RWPE2 (cell line): ENCODE data around the gene CORO7.

ENCODE experiments used
- ATAC-seq: fragments of 200-7000 bp; cut with Tn5 transposase; 3 replicates; pipeline ENCODE4 v1.9.1; 2021; ENCODE audit warnings: low read depth
- DNase-seq: peaks from one replicate; pipeline ENCODE4 v3.0.0-alpha.2; 2020; ENCODE audit warnings: low spot score
- H3K27ac ChIP-seq: fragments of 450-650 bp; 2 replicates; pipeline ENCODE4 v1.5.1; 2017; ENCODE audit warnings: mild to moderate bottlenecking; ENCODE audit not compliant: poor library complexity, severe bottlenecking
- H3K27me3 ChIP-seq: fragments of 250-450 bp; sonication (Bioruptor Pico); 2 replicates; pipeline ENCODE4 v1.5.1; 2021; ENCODE audit warnings: mild to moderate bottlenecking, moderate library complexity; ENCODE audit not compliant: insufficient read depth, poor library complexity, severe bottlenecking
- H3K36me3 ChIP-seq: fragments of 250-450 bp; sonication (Bioruptor Pico); 2 replicates; pipeline ENCODE4 v1.5.1; 2020; ENCODE audit warnings: low read depth, mild to moderate bottlenecking, moderate library complexity
- H3K4me1 ChIP-seq: fragments of 250-450 bp; sonication (Bioruptor Pico); 2 replicates; pipeline ENCODE4 v1.5.1; 2021; ENCODE audit warnings: mild to moderate bottlenecking, moderate library complexity; ENCODE audit not compliant: insufficient read depth, poor library complexity, severe bottlenecking
- H3K4me3 ChIP-seq: fragments of 250-450 bp; sonication (Bioruptor Pico); 2 replicates; pipeline ENCODE4 v1.5.1; 2021; ENCODE audit warnings: mild to moderate bottlenecking, moderate library complexity; ENCODE audit not compliant: severe bottlenecking
- H3K9me3 ChIP-seq: fragments of 250-450 bp; sonication (Bioruptor Pico); 2 replicates; pipeline ENCODE4 v1.5.1; 2021; ENCODE audit warnings: mild to moderate bottlenecking, moderate library complexity; ENCODE audit not compliant: severe bottlenecking
- CTCF ChIP-seq: fragments of 450-650 bp; IDR thresholded peaks from one replicate; pipeline ENCODE4 v1.5.1; 2017; ENCODE audit warnings: mild to moderate bottlenecking, moderate library complexity; ENCODE audit not compliant: poor library complexity, severe bottlenecking

Gene CORO7

GRCh38 chr16:4360538-4361021 lies 55.8 kb downstream of the CORO7 start:
- ATAC-seq = peak; percentile 59
- Histone ChIP-seq H3K36me3 (no peaks in the 10 kb centered on the region; the same call in 1 of the 2 replicates), H3K9me3 (no peaks in the 10 kb centered on the region), H3K4me3 (no peak overlapping the region), H3K27ac (no peak overlapping the region), H3K27me3 (no peaks in the 10 kb centered on the region), H3K4me1 (no peaks in the 10 kb centered on the region)
- no peak for DNase-seq
- no peak for TF ChIP-seq CTCF

GRCh38 chr16:4359914-4360313 lies 56.5 kb downstream of the CORO7 start:
- Histone ChIP-seq H3K4me3 (no peak overlapping the region), H3K36me3 (no peaks in the 10 kb centered on the region; the same call in 1 of the 2 replicates), H3K9me3 (no peaks in the 10 kb centered on the region), H3K27ac (no peak overlapping the region), H3K4me1 (no peaks in the 10 kb centered on the region), H3K27me3 (no peaks in the 10 kb centered on the region)
- ATAC-seq = no peak
- no peak for DNase-seq
- no peak for TF ChIP-seq CTCF

- ATAC-seq (peak; percentile 54; the same call in 1 of the 3 replicates), DNase-seq (no peak)
- H3K4me3 ChIP-seq = no peak overlapping the region
- H3K36me3 ChIP-seq = no peaks in the 10 kb centered on the region; the same call in 1 of the 2 replicates
- TF ChIP-seq CTCF = peak; percentile 86
- H3K27ac ChIP-seq = no peak overlapping the region
- H3K4me1 ChIP-seq = no peaks in the 10 kb centered on the region
- no peaks in the 10 kb centered on the region for H3K27me3 ChIP-seq
- no peaks in the 10 kb centered on the region for H3K9me3 ChIP-seq
These were observed 57.4 kb downstream of the CORO7 start for GRCh38 chr16:4358831-4359561.

GRCh38 chr16:4358236-4358635 lies 58.2 kb downstream of the CORO7 start:
- ATAC-seq (no peak), DNase-seq (no peak)
- Histone ChIP-seq H3K9me3 (no peaks in the 10 kb centered on the region), H3K27ac (no peak overlapping the region), H3K4me1 (no peaks in the 10 kb centered on the region), H3K4me3 (no peak overlapping the region), H3K27me3 (no peaks in the 10 kb centered on the region), H3K36me3 (no peaks in the 10 kb centered on the region)
- no peak for TF ChIP-seq CTCF

GRCh38 chr16:4356820-4357219 lies 59.6 kb downstream of the CORO7 start:
- Histone ChIP-seq H3K27ac (no peak overlapping the region), H3K4me1 (peaks cover 2% of the 10 kb centered on the region), H3K27me3 (no peaks in the 10 kb centered on the region), H3K9me3 (no peaks in the 10 kb centered on the region), H3K36me3 (no peaks in the 10 kb centered on the region), H3K4me3 (no peak overlapping the region)
- ATAC-seq = no peak
- no peak for DNase-seq
- TF ChIP-seq CTCF = no peak
